ENCODE measurements around the gene PCDHGC3.

DNA sequence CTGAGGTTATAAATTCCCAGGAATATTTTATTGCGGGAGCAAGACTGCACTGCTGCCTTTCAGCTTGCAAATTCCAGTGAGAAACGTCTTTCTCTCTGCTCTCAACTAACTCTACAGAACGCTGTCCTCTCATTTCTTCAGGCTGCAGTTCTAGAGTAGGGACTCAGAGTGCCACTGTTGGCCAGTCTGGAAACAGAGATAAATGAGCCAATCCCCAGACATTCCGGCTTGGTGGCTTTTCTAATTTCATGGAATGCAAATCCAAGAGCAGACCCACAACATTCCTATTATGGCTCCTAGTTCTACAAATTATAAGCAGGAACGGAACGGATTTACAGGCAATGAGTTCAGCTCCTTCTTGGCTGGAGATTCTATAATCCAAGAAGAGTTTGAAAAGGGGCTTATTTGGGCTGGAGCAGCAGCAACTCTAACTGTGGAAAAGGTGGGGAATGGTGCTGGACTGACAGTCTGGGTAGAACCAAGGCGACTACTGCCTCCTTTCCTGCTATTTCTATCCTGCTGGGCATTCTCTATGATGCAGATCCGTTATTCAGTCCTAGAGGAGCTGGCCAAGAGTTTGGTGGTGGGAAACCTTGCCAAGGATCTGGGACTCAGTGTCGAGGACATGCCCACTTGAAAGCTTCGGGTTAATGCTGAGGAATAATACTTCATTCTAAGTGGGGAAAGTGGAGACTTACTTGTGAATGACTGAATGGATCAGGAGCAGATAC, 36.2 kb upstream of the PCDHGC3 start:
- TF ChIP-seq SOX5 (CRISPR knock-in tag; IDR thresholded peaks at IDR 0.05; ENCODE audit: borderline replicate concordance) (no peak), NFE2 (CRISPR knock-in tag; IDR thresholded peaks at IDR 0.05) (no peak), TCF7 (IDR thresholded peaks at IDR 0.05; ENCODE audit: low read depth) (no peak), SATB2 (CRISPR knock-in tag; IDR thresholded peaks at IDR 0.05) (no peak), HCFC1 (IDR thresholded peaks at IDR 0.05; ENCODE audit: low read depth, low read length) (no peak), YEATS4 (CRISPR knock-in tag; IDR thresholded peaks at IDR 0.05; ENCODE audit: borderline replicate concordance) (no peak), POLR2AphosphoS2 (IDR thresholded peaks at IDR 0.05; ENCODE audit: low read depth, low read length) (no peak), ASH2L (IDR thresholded peaks at IDR 0.05; ENCODE audit: insufficient read length, low read depth, low read length) (no peak), ZBTB8A (CRISPR knock-in tag; IDR thresholded peaks at IDR 0.05; ENCODE audit: borderline replicate concordance, low read depth) (no peak), CBFB (CRISPR knock-in tag; IDR thresholded peaks at IDR 0.05) (no peak), ELF4 (CRISPR knock-in tag; IDR thresholded peaks at IDR 0.05; ENCODE audit: borderline replicate concordance) (no peak), FOXA1 (IDR thresholded peaks at IDR 0.05) (no peak), FOXA1 (CRISPR knock-in tag; IDR thresholded peaks at IDR 0.05) (no peak), GABPB1 (CRISPR knock-in tag; IDR thresholded peaks at IDR 0.05) (no peak)
